Endothelial cell (in vitro differentiated cells): ENCODE results near the gene WDR81. TPM values are rescaled to one million over a fixed set of nuclear protein-coding genes. Genes with fewer than 3 reads are reported as not detected.
"Not testable (repeated sequence)": the region's sequence is repeated elsewhere in the genome, so short reads cannot be mapped to it uniquely, and the experiment has no call there.

ENCODE experiments used
- DNase-seq: peaks from one replicate; pipeline ENCODE4 v3.0.0; 2021; ENCODE audit warnings: low spot score
- H3K27ac Mint-ChIP-seq: one replicate; pipeline ENCODE4 v1.8.0; 2021; ENCODE audit warnings: mixed read lengths, inconsistent platforms; ENCODE audit not compliant: unreplicated experiment
- H3K27me3 Mint-ChIP-seq: one replicate; pipeline ENCODE4 v1.8.0; 2021; ENCODE audit warnings: mild to moderate bottlenecking, moderate library complexity, mixed read lengths, inconsistent platforms; ENCODE audit not compliant: unreplicated experiment
- H3K36me3 Mint-ChIP-seq: one replicate; pipeline ENCODE4 v1.8.0; 2021; ENCODE audit warnings: mild to moderate bottlenecking, low read depth, mixed read lengths, inconsistent platforms; ENCODE audit not compliant: unreplicated experiment
- H3K4me1 Mint-ChIP-seq: one replicate; pipeline ENCODE4 v1.8.0; 2021; ENCODE audit warnings: mild to moderate bottlenecking, mixed read lengths, inconsistent platforms; ENCODE audit not compliant: unreplicated experiment
- H3K4me3 Mint-ChIP-seq: one replicate; pipeline ENCODE4 v1.8.0; 2021; ENCODE audit warnings: mild to moderate bottlenecking, mixed read lengths, inconsistent platforms; ENCODE audit not compliant: unreplicated experiment
- H3K9me3 Mint-ChIP-seq: one replicate; pipeline ENCODE4 v1.8.0; 2021; ENCODE audit warnings: mixed read lengths, inconsistent platforms; ENCODE audit not compliant: unreplicated experiment
- total RNA-seq: library from RNA; stranded (reverse); fragmentation: NEBNext Ultra II Directional; extraction: Animal tissue kit (Norgen Biotek cat#: 25700); gene quantifications from one replicate; pipeline ENCODE4 v1.2.1, GENCODE V29; 2021; ENCODE audit not compliant: unreplicated experiment
- TF ChIP-seq, protein P1 (sequence below): fragments of 200-600 bp; sonication (generic); IDR thresholded peaks from one replicate; pipeline ENCODE4 v1.5.0; 2021; ENCODE audit warnings: antibody characterized with exemption; ENCODE audit not compliant: unreplicated experiment

WDR81 gene
- total RNA-seq, 1 donor from 2014 or later: 20.0 TPM

DNA sequence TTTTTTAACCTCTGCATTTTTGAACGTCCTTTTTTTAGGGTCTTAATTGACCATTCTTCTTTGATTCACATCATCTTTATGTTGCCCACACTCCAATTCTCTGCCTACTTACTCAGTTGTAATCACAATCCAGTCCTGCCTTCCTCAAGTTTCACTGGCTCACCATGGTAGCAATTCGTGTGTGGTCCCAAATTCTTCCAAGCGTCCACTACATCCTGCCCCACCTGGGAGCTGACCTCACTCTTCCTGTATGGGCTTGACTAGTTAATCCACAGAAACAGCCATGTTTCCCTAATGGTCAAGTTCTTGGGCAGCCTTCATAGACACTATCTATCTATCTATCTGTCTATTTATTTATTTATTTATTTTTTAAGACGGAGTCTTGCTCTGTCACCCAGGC is 21.4 kb upstream of the WDR81 start:
- Mint-ChIP-seq H3K27me3 (peaks cover 8% of the 10 kb centered on the region), H3K4me1 (peaks cover 13% of the 10 kb centered on the region), H3K4me3 (no peak overlapping the region), H3K9me3 (no peaks in the 10 kb centered on the region), H3K27ac (no peak overlapping the region), H3K36me3 (no peaks in the 10 kb centered on the region)
- TF ChIP-seq, protein P1, sequence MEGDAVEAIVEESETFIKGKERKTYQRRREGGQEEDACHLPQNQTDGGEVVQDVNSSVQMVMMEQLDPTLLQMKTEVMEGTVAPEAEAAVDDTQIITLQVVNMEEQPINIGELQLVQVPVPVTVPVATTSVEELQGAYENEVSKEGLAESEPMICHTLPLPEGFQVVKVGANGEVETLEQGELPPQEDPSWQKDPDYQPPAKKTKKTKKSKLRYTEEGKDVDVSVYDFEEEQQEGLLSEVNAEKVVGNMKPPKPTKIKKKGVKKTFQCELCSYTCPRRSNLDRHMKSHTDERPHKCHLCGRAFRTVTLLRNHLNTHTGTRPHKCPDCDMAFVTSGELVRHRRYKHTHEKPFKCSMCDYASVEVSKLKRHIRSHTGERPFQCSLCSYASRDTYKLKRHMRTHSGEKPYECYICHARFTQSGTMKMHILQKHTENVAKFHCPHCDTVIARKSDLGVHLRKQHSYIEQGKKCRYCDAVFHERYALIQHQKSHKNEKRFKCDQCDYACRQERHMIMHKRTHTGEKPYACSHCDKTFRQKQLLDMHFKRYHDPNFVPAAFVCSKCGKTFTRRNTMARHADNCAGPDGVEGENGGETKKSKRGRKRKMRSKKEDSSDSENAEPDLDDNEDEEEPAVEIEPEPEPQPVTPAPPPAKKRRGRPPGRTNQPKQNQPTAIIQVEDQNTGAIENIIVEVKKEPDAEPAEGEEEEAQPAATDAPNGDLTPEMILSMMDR: no peak
- no peak for DNase-seq

DNA sequence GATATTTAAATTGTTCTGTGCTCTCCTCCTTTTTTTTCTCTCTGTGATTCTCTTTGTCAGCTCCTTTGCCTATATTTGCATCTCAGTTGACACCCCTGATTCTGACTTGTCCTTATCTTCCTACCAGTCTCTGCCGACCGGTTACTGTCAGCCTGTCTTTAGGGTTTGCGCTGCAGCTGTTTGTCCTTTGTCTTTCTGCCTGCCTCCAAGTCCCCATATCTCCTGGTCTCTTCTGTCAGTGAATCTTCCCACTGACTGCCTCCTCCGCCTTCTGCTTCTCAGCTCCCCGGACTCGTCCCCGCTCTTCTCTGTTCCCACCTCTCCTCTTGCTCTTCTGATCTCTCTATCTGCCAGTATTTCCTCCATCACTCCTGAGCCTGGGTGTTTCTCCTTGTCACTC is 19.5 kb upstream of the WDR81 start:
- Mint-ChIP-seq H3K9me3 (no peaks in the 10 kb centered on the region), H3K36me3 (no peaks in the 10 kb centered on the region), H3K4me1 (peaks cover 13% of the 10 kb centered on the region), H3K27ac (peak overlapping the region; percentile 53), H3K4me3 (peak overlapping the region; percentile 13), H3K27me3 (peaks cover 8% of the 10 kb centered on the region)
- TF ChIP-seq, protein P1: no peak
- DNase-seq: no peak

DNA sequence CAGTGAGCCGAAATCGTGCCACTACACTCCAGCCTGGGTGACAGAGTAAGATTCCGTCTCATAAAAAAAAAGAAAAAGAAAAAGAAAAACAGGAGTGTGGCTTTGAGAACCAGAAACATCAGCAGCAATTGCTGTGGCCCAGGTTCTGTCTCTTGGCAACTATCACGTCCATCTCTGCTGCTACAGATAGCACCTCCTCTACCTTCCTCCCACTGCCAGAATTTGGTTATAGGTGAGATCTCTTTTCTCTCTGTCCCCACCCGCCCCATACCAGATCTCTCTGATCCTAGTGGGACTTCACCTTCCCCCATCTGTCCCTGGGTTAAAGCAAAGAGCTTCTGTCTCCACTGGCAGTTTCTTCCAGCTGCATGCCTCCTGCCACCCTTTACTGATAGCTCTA is 17.4 kb upstream of the WDR81 start:
- Mint-ChIP-seq H3K4me3 (no peak overlapping the region), H3K9me3 (no peaks in the 10 kb centered on the region), H3K4me1 (peaks cover 22% of the 10 kb centered on the region), H3K36me3 (peaks cover 6% of the 10 kb centered on the region), H3K27me3 (peaks cover 10% of the 10 kb centered on the region), H3K27ac (no peak overlapping the region)
- no peak for DNase-seq
- TF ChIP-seq, protein P1: no peak

DNA sequence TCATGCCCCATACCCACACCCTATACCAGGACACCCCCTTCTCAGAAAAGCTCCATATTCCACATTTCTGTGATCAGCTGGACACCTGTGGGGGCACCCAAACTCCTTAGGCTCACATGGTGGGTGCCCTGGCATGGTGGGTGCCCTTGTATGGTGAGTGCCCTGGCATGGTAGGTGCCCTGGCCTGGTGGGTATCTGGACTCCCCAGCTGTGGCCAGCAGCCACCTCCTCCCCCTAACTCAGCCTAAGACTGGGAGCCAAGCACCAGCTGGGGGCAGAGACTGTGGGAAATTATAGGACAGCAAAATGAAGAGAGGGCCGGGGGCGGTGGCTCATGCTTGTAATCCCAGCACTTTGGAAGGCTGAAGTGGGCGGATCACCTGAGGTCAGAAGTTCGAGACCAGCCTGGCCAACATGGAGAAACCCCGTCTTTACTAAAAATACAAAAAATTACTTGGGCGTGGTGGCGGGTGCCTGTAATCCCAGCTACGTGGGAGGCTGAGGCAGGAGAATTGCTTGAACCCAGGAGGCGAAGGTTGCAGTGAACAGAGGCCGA is 15.6 kb upstream of the WDR81 start:
- H3K36me3 Mint-ChIP-seq: peaks cover 17% of the 10 kb centered on the region
- not testable (repeated sequence) for H3K9me3 Mint-ChIP-seq, DNase-seq, H3K27ac Mint-ChIP-seq
- peak overlapping the region; percentile 31 for H3K4me3 Mint-ChIP-seq
- peaks cover 10% of the 10 kb centered on the region for H3K27me3 Mint-ChIP-seq
- H3K4me1 Mint-ChIP-seq: peaks cover 24% of the 10 kb centered on the region

DNA sequence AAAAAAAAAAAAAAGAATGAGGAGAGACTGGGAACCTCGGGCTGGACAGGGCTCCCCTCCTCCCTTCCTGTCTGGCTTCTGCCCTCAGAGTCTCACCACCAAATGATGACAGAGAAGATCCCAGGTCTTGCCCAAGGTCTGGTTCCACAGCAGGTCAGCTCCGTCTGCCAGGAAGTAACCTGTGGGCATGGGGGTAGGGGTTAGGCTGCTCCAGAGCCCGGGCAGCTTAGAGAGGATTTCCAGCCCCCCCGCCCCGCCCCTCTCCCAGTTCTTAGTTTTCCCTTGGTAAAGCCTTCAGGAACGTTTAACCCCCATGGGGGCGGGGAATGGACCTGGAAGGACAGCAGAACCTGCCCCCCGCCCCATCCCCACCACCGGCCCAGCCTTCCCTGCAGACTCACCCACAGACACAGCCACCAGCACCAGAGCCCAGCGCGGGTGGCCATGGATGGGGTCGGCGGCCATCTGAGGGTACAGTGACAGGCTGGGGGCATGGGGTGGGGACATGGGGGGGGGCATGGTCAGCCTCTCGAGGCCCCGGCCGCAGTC is 15.0 kb upstream of the WDR81 start:
- H3K27me3 Mint-ChIP-seq: peaks cover 9% of the 10 kb centered on the region
- no peaks in the 10 kb centered on the region for H3K9me3 Mint-ChIP-seq
- DNase-seq: no peak
- peaks cover 17% of the 10 kb centered on the region for H3K36me3 Mint-ChIP-seq
- TF ChIP-seq, protein P1: no peak
- H3K27ac Mint-ChIP-seq: no peak overlapping the region
- peaks cover 28% of the 10 kb centered on the region for H3K4me1 Mint-ChIP-seq
- no peak overlapping the region for H3K4me3 Mint-ChIP-seq
